A549 (cell line): ENCODE data around the gene DOCK9.

ENCODE experiments used
- CHD4 ChIP-seq: fragments of 200-600 bp; sonication (generic); IDR thresholded peaks from 2 replicates; pipeline ENCODE4 v1.6.1; 2016; ENCODE audit warnings: antibody characterized with exemption, mild to moderate bottlenecking, borderline replicate concordance
- HOXA7 ChIP-seq: fragments of 250-450 bp; sonication (Bioruptor Pico); IDR thresholded peaks from 2 replicates; pipeline ENCODE4 v1.5.0; 2020; ENCODE audit warnings: mild to moderate bottlenecking, moderate library complexity
- MAFK ChIP-seq: fragments of 450-650 bp; IDR thresholded peaks from 2 replicates; pipeline ENCODE4 v1.6.1; 2014; ENCODE audit not compliant: partially characterized antibody
- POLR2A ChIP-seq: IDR thresholded peaks from 2 replicates; pipeline ENCODE4 v1.6.1; 2012; ENCODE audit warnings: mild to moderate bottlenecking, low read length
- RFX5 ChIP-seq: fragments of 450-650 bp; IDR thresholded peaks from 2 replicates; pipeline ENCODE4 v1.7.1; 2014; ENCODE audit warnings: antibody characterized with exemption, mild to moderate bottlenecking, moderate library complexity
- SMC3 ChIP-seq: fragments of >200 bp; sonication (Bioruptor Twin); formaldehyde crosslinking; IDR thresholded peaks from 3 replicates; pipeline ENCODE4 v1.6.1; 2018; ENCODE audit warnings: inconsistent platforms
- TFCP2L1 ChIP-seq: fragments of 250-450 bp; sonication (Bioruptor Pico); IDR thresholded peaks from 2 replicates; pipeline ENCODE4 v1.5.0; 2021; ENCODE audit warnings: mild to moderate bottlenecking
- TF ChIP-seq, protein P1 (sequence below): fragments of >200 bp; sonication (Bioruptor Twin); formaldehyde crosslinking; IDR thresholded peaks from 3 replicates; pipeline ENCODE4 v1.5.1; 2016
- TF ChIP-seq, protein P2 (sequence below): IDR thresholded peaks from 2 replicates; pipeline ENCODE4 v1.6.1; 2012
- TF ChIP-seq, protein P3 (sequence below): IDR thresholded peaks from 2 replicates; pipeline ENCODE4 v1.6.1; 2012
- TF ChIP-seq, protein P4 (sequence below): fragments of 450-650 bp; IDR thresholded peaks from 2 replicates; pipeline ENCODE4 v1.6.1; 2014; ENCODE audit warnings: antibody characterized with exemption

DNA sequence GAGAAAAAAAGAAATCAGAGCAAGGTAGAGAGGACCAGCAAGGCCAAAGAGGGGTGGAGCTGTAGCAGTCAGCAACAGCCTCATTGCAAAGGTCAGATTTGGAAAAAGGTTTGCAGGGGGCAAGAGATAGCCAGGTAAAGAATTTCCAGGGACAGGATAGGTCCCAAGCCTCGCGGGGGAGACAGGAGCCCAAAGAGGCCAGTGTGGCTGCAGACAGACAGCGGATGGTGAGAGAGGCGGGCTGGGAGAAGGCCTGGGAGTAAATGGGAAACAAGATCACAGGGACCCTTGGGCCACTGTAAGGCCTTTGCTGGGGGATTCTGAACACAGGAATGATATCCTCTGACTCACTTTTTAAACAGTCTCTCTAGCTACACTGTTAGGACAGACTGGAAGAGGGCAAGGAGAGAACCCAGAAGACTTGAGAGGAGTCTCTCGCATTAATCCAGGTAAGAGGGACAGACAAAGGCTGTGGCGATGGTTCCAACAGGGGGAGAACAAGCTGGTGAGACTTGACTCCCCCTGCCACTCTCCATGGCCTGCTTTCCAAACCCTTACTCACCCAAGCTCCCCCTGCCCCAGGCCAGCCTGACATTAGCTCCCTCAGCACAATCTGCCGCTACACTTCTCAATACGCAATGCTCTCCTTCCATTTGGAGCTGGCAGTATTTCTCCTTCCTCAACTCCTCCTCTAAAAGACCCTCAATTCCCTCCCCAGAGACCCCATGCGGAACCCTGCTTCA, 31.8 kb downstream of the DOCK9 start:
- TF ChIP-seq, protein P1, sequence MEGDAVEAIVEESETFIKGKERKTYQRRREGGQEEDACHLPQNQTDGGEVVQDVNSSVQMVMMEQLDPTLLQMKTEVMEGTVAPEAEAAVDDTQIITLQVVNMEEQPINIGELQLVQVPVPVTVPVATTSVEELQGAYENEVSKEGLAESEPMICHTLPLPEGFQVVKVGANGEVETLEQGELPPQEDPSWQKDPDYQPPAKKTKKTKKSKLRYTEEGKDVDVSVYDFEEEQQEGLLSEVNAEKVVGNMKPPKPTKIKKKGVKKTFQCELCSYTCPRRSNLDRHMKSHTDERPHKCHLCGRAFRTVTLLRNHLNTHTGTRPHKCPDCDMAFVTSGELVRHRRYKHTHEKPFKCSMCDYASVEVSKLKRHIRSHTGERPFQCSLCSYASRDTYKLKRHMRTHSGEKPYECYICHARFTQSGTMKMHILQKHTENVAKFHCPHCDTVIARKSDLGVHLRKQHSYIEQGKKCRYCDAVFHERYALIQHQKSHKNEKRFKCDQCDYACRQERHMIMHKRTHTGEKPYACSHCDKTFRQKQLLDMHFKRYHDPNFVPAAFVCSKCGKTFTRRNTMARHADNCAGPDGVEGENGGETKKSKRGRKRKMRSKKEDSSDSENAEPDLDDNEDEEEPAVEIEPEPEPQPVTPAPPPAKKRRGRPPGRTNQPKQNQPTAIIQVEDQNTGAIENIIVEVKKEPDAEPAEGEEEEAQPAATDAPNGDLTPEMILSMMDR, result no peak
- no peak for TF ChIP-seq SMC3
- no peak for TF ChIP-seq CHD4
- no peak for TF ChIP-seq HOXA7 (CRISPR knock-in tag)
- TF ChIP-seq RFX5, result no peak
- TF ChIP-seq POLR2A, result no peak
- no peak for TF ChIP-seq MAFK
- TF ChIP-seq, protein P2, sequence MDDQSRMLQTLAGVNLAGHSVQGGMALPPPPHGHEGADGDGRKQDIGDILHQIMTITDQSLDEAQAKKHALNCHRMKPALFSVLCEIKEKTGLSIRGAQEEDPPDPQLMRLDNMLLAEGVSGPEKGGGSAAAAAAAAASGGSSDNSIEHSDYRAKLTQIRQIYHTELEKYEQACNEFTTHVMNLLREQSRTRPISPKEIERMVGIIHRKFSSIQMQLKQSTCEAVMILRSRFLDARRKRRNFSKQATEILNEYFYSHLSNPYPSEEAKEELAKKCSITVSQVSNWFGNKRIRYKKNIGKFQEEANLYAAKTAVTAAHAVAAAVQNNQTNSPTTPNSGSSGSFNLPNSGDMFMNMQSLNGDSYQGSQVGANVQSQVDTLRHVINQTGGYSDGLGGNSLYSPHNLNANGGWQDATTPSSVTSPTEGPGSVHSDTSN, result no peak
- no peak for TF ChIP-seq TFCP2L1 (CRISPR knock-in tag)
- TF ChIP-seq, protein P3, sequence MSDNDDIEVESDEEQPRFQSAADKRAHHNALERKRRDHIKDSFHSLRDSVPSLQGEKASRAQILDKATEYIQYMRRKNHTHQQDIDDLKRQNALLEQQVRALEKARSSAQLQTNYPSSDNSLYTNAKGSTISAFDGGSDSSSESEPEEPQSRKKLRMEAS, result no peak
- TF ChIP-seq, protein P4, sequence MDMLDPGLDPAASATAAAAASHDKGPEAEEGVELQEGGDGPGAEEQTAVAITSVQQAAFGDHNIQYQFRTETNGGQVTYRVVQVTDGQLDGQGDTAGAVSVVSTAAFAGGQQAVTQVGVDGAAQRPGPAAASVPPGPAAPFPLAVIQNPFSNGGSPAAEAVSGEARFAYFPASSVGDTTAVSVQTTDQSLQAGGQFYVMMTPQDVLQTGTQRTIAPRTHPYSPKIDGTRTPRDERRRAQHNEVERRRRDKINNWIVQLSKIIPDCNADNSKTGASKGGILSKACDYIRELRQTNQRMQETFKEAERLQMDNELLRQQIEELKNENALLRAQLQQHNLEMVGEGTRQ, result no peak
